HG03095 (cell line): ENCODE measurements around the gene GNG11.
A peak's percentile ranks its signal among the peaks of the same experiment; 100 is the strongest.

Experiments
- ATAC-seq: cut with Tn5 transposase; IDR thresholded peaks from one replicate; pipeline ENCODE4 v1.9.1; 2021; ENCODE audit warnings: moderate library complexity; ENCODE audit not compliant: unreplicated experiment

The GNG11 gene

GRCh38 chr7:93921607-93922566 lies at the start of gene GNG11:
GNG11 (plus strand) TSS chr7:93921735; CDS start chr7:93922138, 403 bp downstream.
- ATAC-seq = peak; percentile 92

- ATAC-seq = no peak
These were observed 47.4 kb upstream of the GNG11 start for GRCh38 chr7:93873998-93874574.

GRCh38 chr7:93877742-93878141 lies 43.8 kb upstream of the GNG11 start:
- no peak for ATAC-seq

GRCh38 chr7:93879356-93879755 lies 42.2 kb upstream of the GNG11 start:
- no peak for ATAC-seq

- ATAC-seq = no peak
These were observed 39.1 kb upstream of the GNG11 start for GRCh38 chr7:93882468-93882867.

GRCh38 chr7:93883078-93883916 lies 38.2 kb upstream of the GNG11 start:
- ATAC-seq = no peak

- ATAC-seq = no peak
These were observed 37.6 kb upstream of the GNG11 start for GRCh38 chr7:93883917-93884345.

GRCh38 chr7:93884541-93884940 lies 37.0 kb upstream of the GNG11 start:
- no peak for ATAC-seq

- ATAC-seq = no peak
These were observed 32.3 kb upstream of the GNG11 start for GRCh38 chr7:93889261-93889660.

GRCh38 chr7:93890041-93890463 lies 31.5 kb upstream of the GNG11 start:
- ATAC-seq = no peak

- no peak for ATAC-seq
These were observed 31.0 kb upstream of the GNG11 start, which contains the start of gene TFPI2 for GRCh38 chr7:93890464-93891068. TFPI2 (minus strand) TSS chr7:93890753; CDS start chr7:93890678, 75 bp downstream.

GRCh38 chr7:93894426-93894825 lies 27.1 kb upstream of the GNG11 start:
- ATAC-seq = no peak

- ATAC-seq = no peak
These were observed 26.4 kb upstream of the GNG11 start for GRCh38 chr7:93894966-93895640.

- ATAC-seq = no peak
These were observed 25.5 kb upstream of the GNG11 start for GRCh38 chr7:93895859-93896600.

GRCh38 chr7:93897680-93898079 lies 23.9 kb upstream of the GNG11 start:
- ATAC-seq = no peak

GRCh38 chr7:93902777-93903423 lies 18.6 kb upstream of the GNG11 start:
- no peak for ATAC-seq

- no peak for ATAC-seq
These were observed 15.3 kb upstream of the GNG11 start, which contains the start of gene GNGT1 for GRCh38 chr7:93906267-93906666. GNGT1 (plus strand) TSS chr7:93906567; CDS start chr7:93906747, 180 bp downstream.

- ATAC-seq = no peak
These were observed 11.2 kb upstream of the GNG11 start for GRCh38 chr7:93910076-93910994.
